ENCODE data around the gene FBLN1. TPM values are rescaled to one million over a fixed set of nuclear protein-coding genes. Genes with fewer than 3 reads are reported as not detected.

FBLN1 gene
- total RNA-seq, 1 experiment from 2014 or later: 183 TPM

- TF ChIP-seq ZNF317 (CRISPR knock-in tag; IDR thresholded peaks at IDR 0.05; ENCODE audit: borderline replicate concordance, low read depth): no peak
- TF ChIP-seq USF1 (CRISPR knock-in tag; IDR thresholded peaks at IDR 0.05): no peak
- TF ChIP-seq ZNF219 (CRISPR knock-in tag; IDR thresholded peaks at IDR 0.05; ENCODE audit: borderline replicate concordance): no peak
These were observed 18.5 kb downstream of the FBLN1 start (continued) for GRCh38 chr22:45521178-45521577.

GRCh38 chr22:45522462-45522861 is 19.8 kb downstream of the FBLN1 start:
- ChIA-PET CTCF (no interaction called here), POLR2A (no interaction called here)
- DNase-seq (ENCODE audit: low spot score) (no peak), ATAC-seq (no peak)
- Mint-ChIP-seq H3K27me3 (ENCODE audit: low read depth) (no peaks in the 10 kb centered on the region), H3K36me3 (peaks cover 35% of the 10 kb centered on the region), H3K9me3 (no peaks in the 10 kb centered on the region), H3K4me1 (no peaks in the 10 kb centered on the region), H3K4me3 (no peak overlapping the region), H3K27ac (no peak overlapping the region)
- TF ChIP-seq NFYB (CRISPR knock-in tag; conservative IDR thresholded peaks at IDR 0.05; ENCODE audit: low read depth): no peak
- TF ChIP-seq ARID4B (CRISPR knock-in tag; IDR thresholded peaks at IDR 0.05; ENCODE audit: borderline replicate concordance): no peak
- TF ChIP-seq SOX15 (CRISPR knock-in tag; IDR thresholded peaks at IDR 0.05): no peak
- no peak for TF ChIP-seq PRRX2 (CRISPR knock-in tag; IDR thresholded peaks at IDR 0.05)
- TF ChIP-seq CTCF (IDR thresholded peaks at IDR 0.05): no peak
- TF ChIP-seq HMGXB4 (CRISPR knock-in tag; IDR thresholded peaks at IDR 0.05): no peak
- no peak for TF ChIP-seq JAZF1 (CRISPR knock-in tag; IDR thresholded peaks at IDR 0.05)
- no peak for TF ChIP-seq ZNF671 (CRISPR knock-in tag; IDR thresholded peaks at IDR 0.05)
- no peak for TF ChIP-seq IRF2 (CRISPR knock-in tag; IDR thresholded peaks at IDR 0.05; ENCODE audit: borderline replicate concordance, low read depth)
- no peak for TF ChIP-seq ATF6 (CRISPR knock-in tag; IDR thresholded peaks at IDR 0.05)
- TF ChIP-seq E2F5 (CRISPR knock-in tag; IDR thresholded peaks at IDR 0.05): no peak
- no peak for TF ChIP-seq ZNF423 (CRISPR knock-in tag; IDR thresholded peaks at IDR 0.05)
- no peak for TF ChIP-seq ZNF425 (CRISPR knock-in tag; conservative IDR thresholded peaks at IDR 0.05)
- no peak for TF ChIP-seq SP1 (CRISPR knock-in tag; conservative IDR thresholded peaks at IDR 0.05)
- TF ChIP-seq ZMAT4 (CRISPR knock-in tag; IDR thresholded peaks at IDR 0.05): no peak
- no peak for TF ChIP-seq ZNF512 (CRISPR knock-in tag; IDR thresholded peaks at IDR 0.05; ENCODE audit: borderline replicate concordance)
